Esophagus muscularis mucosa (tissue), 4 donors: ENCODE data around the gene TNFAIP8L2. TPM values are rescaled to one million over a fixed set of nuclear protein-coding genes. Genes with fewer than 3 reads are reported as not detected.

Experiments used
- DNase-seq: peaks from one replicate; pipeline ENCODE4 v3.0.0-alpha.2; 2017; ENCODE audit errors: extremely low spot score
- H3K27ac ChIP-seq, 4 donors: fragments of 200-600 bp; sonication (generic); replicated peaks in 1 of 4; 1 replicate in 3 of 4; 2 replicates in 1 of 4; pipeline ENCODE4 v1.5.1; 2016 to 2019; ENCODE audit warnings: mild to moderate bottlenecking in 1 of 4
- H3K27me3 ChIP-seq, 4 donors: fragments of 200-600 bp; sonication (generic); one replicate each; pipeline versions ENCODE4 v1.5.1 to v1.6.0; 2016 to 2019
- H3K36me3 ChIP-seq, 4 donors: fragments of 200-600 bp; sonication (generic); one replicate each; pipeline ENCODE4 v1.5.1; 2016 to 2019
- H3K4me1 ChIP-seq, 4 donors: fragments of 200-600 bp; sonication (generic); one replicate each; pipeline ENCODE4 v1.5.1; 2016 to 2019
- H3K4me3 ChIP-seq, 4 donors: fragments of 200-600 bp; sonication (generic); 1 replicate in 2 of 4; 2 replicates in 2 of 4; pipeline ENCODE4 v1.5.1; 2016 to 2019; ENCODE audit warnings: mild to moderate bottlenecking in 4 of 4, moderate library complexity in 1 of 4
- H3K9me3 ChIP-seq, 4 donors: fragments of 200-600 bp; sonication (generic); 1 replicate in 3 of 4; 2 replicates in 1 of 4; pipeline ENCODE4 v1.5.1; 2016 to 2019
- EP300 ChIP-seq: sonication (generic); formaldehyde crosslinking; IDR thresholded peaks from one replicate; pipeline ENCODE4 v1.6.1; 2017; ENCODE audit warnings: antibody characterized with exemption
- POLR2A ChIP-seq: fragments of 450-650 bp; IDR thresholded peaks from one replicate; pipeline ENCODE4 v1.6.1; 2017; ENCODE audit warnings: antibody characterized with exemption, moderate library complexity, mild to moderate bottlenecking, low read depth
- POLR2AphosphoS5 ChIP-seq, 2 donors: sonication (generic); formaldehyde crosslinking; IDR thresholded peaks; one replicate each; pipeline ENCODE4 v1.6.1; 2017; ENCODE audit warnings: antibody characterized with exemption in 2 of 2
- WGBS: methylation state at CpG from one replicate; pipeline ENCODE4 v1.1.5; 2018; 5-methylcytosine and 5-hydroxymethylcytosine counted together
- intact Hi-C: fragments of 100-400 bp; cut with DNase I; formaldehyde crosslinking; loops from one replicate; pipeline ENCODE4 v1.15.1; 2023
- total RNA-seq, 4 donors: library from RNA; depleted of rRNA; stranded (reverse); fragments of >200 nt; gene quantifications; one replicate each; pipeline versions ENCODE4 v1.1.0 to v1.2.1, GENCODE V29; 2016
- TF ChIP-seq, protein P1 (sequence below), 3 experiments: fragments of 200-600 bp in 2 of 3; fragments of 450-650 bp in 1 of 3; sonication (generic) in 2 of 3; IDR thresholded peaks; one replicate each; pipeline ENCODE4 v1.5.1; 2017 to 2019; ENCODE audit warnings: antibody characterized with exemption in 3 of 3, mild to moderate bottlenecking in 2 of 3, moderate library complexity in 1 of 3

Gene TNFAIP8L2
- total RNA-seq, 4 donors from 2014 or later: 2.8 to 8.3 (median 5.0) TPM

GRCh38 chr1:151143986-151144385 lies 12.5 kb upstream of the TNFAIP8L2 start:
- H3K4me1 ChIP-seq: peaks cover 41 to 54% (median 49%) of the 10 kb centered on the region in 4 donors
- H3K36me3 ChIP-seq: peaks cover 3 to 19% (median 11%) of the 10 kb centered on the region in 4 donors
- intact Hi-C loops: no loop called here
- 51% methylated on average over 5 of the region's 5 CpGs for WGBS
- no peak for TF ChIP-seq POLR2AphosphoS5 (IDR thresholded peaks at IDR 0.05)
- TF ChIP-seq, protein P1, sequence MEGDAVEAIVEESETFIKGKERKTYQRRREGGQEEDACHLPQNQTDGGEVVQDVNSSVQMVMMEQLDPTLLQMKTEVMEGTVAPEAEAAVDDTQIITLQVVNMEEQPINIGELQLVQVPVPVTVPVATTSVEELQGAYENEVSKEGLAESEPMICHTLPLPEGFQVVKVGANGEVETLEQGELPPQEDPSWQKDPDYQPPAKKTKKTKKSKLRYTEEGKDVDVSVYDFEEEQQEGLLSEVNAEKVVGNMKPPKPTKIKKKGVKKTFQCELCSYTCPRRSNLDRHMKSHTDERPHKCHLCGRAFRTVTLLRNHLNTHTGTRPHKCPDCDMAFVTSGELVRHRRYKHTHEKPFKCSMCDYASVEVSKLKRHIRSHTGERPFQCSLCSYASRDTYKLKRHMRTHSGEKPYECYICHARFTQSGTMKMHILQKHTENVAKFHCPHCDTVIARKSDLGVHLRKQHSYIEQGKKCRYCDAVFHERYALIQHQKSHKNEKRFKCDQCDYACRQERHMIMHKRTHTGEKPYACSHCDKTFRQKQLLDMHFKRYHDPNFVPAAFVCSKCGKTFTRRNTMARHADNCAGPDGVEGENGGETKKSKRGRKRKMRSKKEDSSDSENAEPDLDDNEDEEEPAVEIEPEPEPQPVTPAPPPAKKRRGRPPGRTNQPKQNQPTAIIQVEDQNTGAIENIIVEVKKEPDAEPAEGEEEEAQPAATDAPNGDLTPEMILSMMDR (IDR thresholded peaks at IDR 0.05): no peak
- no peak for TF ChIP-seq EP300
- no peak for TF ChIP-seq POLR2A
- no peak overlapping the region for H3K4me3 ChIP-seq
- no peak for DNase-seq
- H3K27me3 ChIP-seq: no peaks in the 10 kb centered on the region
- no peaks in the 10 kb centered on the region for H3K9me3 ChIP-seq
- peak overlapping the region; percentile 15 to 89 (median 60) for H3K27ac ChIP-seq

DNA sequence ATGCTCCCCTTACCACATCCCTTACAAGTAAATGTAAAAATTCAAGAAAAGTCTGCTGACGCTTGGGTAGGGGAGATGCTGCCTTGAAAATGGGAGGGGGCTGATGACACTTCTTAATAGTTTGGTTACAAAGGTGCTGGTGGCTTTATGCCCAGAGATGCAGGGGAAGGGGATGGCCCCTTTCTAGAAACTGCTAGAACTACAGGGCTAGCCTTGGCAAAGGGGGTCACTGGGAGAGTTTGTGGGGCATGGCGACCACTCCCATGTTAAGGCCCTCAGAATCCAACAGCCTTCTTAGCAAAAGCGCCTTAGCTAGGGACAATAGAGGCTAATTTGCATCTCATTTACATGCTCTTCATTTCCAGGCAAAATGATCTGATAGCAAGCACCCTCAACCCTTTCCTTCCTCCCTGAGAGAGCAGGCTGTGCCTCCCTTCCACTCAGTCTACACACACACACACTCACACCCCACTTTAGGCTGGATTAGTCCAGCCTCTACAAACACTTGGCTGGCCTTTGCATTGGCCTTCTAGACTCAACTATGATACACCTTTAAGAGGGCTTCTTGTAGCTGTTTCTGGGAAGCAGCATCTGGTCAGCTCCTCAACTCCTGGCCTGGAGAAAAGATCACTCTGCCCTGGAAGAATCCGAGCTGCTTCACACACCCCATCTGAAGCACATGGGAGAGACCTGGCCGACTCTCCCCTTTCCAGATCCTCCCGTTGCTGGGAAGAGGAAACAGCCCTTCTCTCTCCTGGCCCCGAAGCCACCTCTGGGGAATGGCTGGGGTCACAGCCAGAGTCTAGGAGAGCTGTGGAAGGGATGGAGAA lies 11.8 kb upstream of the TNFAIP8L2 start:
- 72% methylated on average over 4 of the region's 7 CpGs for WGBS
- peaks cover 41 to 54% (median 49%) of the 10 kb centered on the region in 4 donors for H3K4me1 ChIP-seq
- TF ChIP-seq POLR2AphosphoS5 (IDR thresholded peaks at IDR 0.05) (no peak), EP300 (no peak), POLR2A (no peak)
- TF ChIP-seq, protein P1 (IDR thresholded peaks at IDR 0.05): no peak
- H3K4me3 ChIP-seq: peak overlapping the region; percentile 67 to 88 (median 72)
- H3K27ac ChIP-seq: peak overlapping the region; percentile 84 to 89 (median 87)
- H3K36me3 ChIP-seq: peaks cover 3 to 13% (median 4%) of the 10 kb centered on the region in 4 donors
- no peak for DNase-seq
- H3K9me3 ChIP-seq: no peaks in the 10 kb centered on the region
- no peaks in the 10 kb centered on the region for H3K27me3 ChIP-seq
- intact Hi-C loops: no loop called here

- DNase-seq: no peak
- no peaks in the 10 kb centered on the region for H3K27me3 ChIP-seq
- 6% methylated on average over 25 of the region's 43 CpGs for WGBS
- H3K9me3 ChIP-seq: no peaks in the 10 kb centered on the region
- H3K4me1 ChIP-seq: peaks cover 41 to 54% (median 49%) of the 10 kb centered on the region in 4 donors
- H3K36me3 ChIP-seq: peaks cover 0 to 7% (median 2%) of the 10 kb centered on the region in 4 donors
- intact Hi-C loops: no loop called here
- H3K27ac ChIP-seq: peak overlapping the region; percentile 84 to 89 (median 87)
- peak overlapping the region; percentile 67 to 88 (median 72) for H3K4me3 ChIP-seq
- TF ChIP-seq EP300 (no peak), POLR2AphosphoS5 (IDR thresholded peaks at IDR 0.05) (peak in 1 of 2 donors; percentile 9)
Observed at GRCh38 chr1:151145304-151146071, 11.0 kb upstream of the TNFAIP8L2 start.

GRCh38 chr1:151146072-151146411 lies 10.4 kb upstream of the TNFAIP8L2 start:
- peaks cover 41 to 54% (median 49%) of the 10 kb centered on the region in 4 donors for H3K4me1 ChIP-seq
- H3K27me3 ChIP-seq: no peaks in the 10 kb centered on the region
- peak overlapping the region; percentile 84 to 89 (median 87) for H3K27ac ChIP-seq
- 2% methylated on average over 21 of the region's 26 CpGs for WGBS
- H3K36me3 ChIP-seq: peaks cover 0 to 7% (median 1%) of the 10 kb centered on the region in 4 donors
- peak overlapping the region; percentile 67 to 88 (median 72) for H3K4me3 ChIP-seq
- intact Hi-C loops: no loop called here
- no peaks in the 10 kb centered on the region for H3K9me3 ChIP-seq
- DNase-seq: no peak
- TF ChIP-seq POLR2A: no peak
- TF ChIP-seq, protein P1 (IDR thresholded peaks at IDR 0.05): no peak
- no peak for TF ChIP-seq POLR2AphosphoS5 (IDR thresholded peaks at IDR 0.05)
- TF ChIP-seq EP300: no peak
